HG03432 (cell line): Measurements from ENCODE around the gene BLCAP.

Experiments
- ATAC-seq: cut with Tn5 transposase; IDR thresholded peaks from one replicate; pipeline ENCODE4 v1.9.1; 2021; ENCODE audit warnings: mild to moderate bottlenecking, moderate library complexity; ENCODE audit not compliant: unreplicated experiment

The BLCAP gene

GRCh38 chr20:37530696-37531095, 3.0 kb upstream of the BLCAP start:
- no peak for ATAC-seq

- no peak for ATAC-seq
These were observed 2.4 kb upstream of the BLCAP start for GRCh38 chr20:37529968-37530600.

GRCh38 chr20:37529214-37529967, 1.7 kb upstream of the BLCAP start:
- no peak for ATAC-seq

GRCh38 chr20:37528446-37529213, 954 bp upstream of the BLCAP start:
- peak; percentile 4 for ATAC-seq

GRCh38 chr20:37526839-37527637, 638 bp downstream of the BLCAP start:
- ATAC-seq: peak; percentile 11

- ATAC-seq: no peak
These were observed 1.3 kb downstream of the BLCAP start for GRCh38 chr20:37526238-37526838.

- ATAC-seq: no peak
These were observed 1.9 kb downstream of the BLCAP start for GRCh38 chr20:37525810-37526209.

- ATAC-seq: no peak
These were observed 2.6 kb downstream of the BLCAP start for GRCh38 chr20:37524859-37525708.

- no peak for ATAC-seq
These were observed 3.6 kb downstream of the BLCAP start for GRCh38 chr20:37523911-37524700.

- ATAC-seq: no peak
These were observed 4.7 kb downstream of the BLCAP start for GRCh38 chr20:37523012-37523391.

- ATAC-seq: no peak
These were observed 5.2 kb downstream of the BLCAP start for GRCh38 chr20:37522260-37523011.

- ATAC-seq: no peak
These were observed 6.5 kb downstream of the BLCAP start, which contains the start of gene NNAT for GRCh38 chr20:37521061-37521771. TSS of gene NNAT (plus strand) at chr20:37521250. CDS start at chr20:37521332, 82 bp downstream.

- no peak for ATAC-seq
These were observed 7.2 kb downstream of the BLCAP start for GRCh38 chr20:37520419-37520955.

GRCh38 chr20:37519508-37520418, 7.9 kb downstream of the BLCAP start:
- ATAC-seq: no peak

GRCh38 chr20:37518606-37519507, 8.8 kb downstream of the BLCAP start:
- no peak for ATAC-seq
